GM21786 (cell line): ENCODE results near the gene GRM7.

Source experiments
- ATAC-seq: cut with Tn5 transposase; IDR thresholded peaks from one replicate; pipeline ENCODE4 v1.9.1; 2021; ENCODE audit not compliant: unreplicated experiment

The GRM7 gene

DNA sequence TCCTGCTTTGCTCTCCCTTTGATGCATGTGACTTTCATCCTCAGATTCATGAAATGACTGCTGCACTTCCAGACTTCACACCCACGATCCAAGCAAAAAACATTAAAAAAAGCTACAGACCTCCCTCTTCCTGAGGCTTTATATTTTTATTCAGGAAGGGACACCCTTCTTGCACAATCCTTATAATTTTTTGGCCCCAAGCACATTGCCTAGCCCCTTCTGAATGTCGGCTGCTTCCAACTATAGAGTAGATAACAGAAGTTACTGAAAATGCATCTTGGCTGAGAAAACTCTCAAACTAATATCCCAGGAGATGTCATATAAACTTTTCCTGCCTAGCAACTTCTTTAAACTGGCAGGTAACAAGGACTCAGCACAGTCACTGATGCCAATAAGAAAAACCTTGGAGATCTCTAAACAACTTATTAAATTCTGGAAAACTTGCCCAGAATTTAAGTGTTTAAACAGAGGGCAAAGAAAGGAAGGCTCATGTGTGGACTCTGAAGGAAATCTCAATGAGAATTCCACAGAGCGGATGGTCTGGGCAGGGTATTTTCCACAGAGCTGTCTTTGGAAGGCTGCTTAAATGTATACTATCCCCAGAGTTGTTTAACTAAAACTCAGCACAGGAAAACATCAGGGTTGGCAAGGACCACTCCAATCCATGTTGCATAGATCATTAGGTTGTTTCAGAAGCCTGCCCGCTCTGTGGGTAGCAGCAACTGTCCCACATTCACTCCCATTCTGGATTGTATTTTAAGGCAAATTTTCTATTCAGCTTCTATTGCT is 893.9 kb downstream of the GRM7 start:
- no peak for ATAC-seq

DNA sequence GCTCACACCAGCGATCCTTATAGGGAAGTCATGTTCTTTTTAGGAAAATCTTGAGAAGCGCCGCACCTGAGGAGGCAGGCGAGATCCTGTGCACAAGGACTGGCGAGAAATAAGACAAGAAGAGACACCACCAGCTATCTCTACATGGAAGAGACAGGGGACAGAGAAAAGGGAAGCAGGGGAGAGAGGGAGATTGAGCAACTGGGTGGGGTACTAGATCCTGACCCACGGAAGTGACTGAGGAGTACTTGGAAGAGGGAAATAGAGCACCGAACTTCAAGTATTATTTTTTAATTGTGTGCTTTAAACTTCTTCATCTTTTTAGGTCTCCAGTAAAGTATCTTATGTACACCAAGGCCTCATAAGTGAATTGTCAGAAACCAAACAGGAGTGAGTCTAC is 898.7 kb downstream of the GRM7 start:
- no peak for ATAC-seq

DNA sequence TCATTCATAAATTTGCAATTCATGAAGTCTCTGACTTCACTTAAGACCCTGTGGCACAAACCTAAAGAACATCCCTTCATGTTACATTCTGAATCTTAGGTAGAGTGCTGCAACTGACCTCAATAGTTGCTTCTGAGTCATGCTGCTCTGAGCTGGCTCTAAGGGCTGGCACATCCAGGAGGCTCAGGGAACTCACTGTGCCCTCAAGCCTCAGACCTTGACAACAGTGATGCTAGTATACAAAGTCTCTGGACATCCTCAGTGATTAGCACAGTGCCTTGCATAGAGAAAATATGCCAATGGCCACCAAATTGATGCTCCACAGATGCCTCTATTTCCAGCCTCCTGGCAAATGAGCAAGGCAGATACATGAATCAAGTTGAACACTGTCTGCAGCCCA is 899.8 kb downstream of the GRM7 start:
- ATAC-seq: no peak

DNA sequence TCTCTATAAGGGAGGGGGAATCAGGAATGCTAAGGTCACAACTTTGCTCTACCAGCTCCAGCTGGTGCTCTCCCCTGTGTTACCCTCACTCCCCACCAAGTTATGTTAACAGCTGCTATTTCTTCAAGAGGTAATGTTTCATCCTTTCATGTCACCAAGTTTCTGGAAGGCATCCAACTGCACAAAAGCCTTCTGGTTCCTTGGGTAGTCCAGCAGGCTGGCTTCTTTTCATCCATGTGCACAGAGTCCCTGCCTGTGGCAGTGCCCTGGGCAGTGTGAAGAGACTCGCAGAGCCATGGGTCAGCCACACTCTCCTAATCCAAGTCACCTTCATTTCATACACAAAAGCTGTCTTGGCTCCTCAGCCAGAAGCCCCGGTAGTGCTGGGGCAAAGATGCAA is 903.2 kb downstream of the GRM7 start:
- no peak for ATAC-seq

- ATAC-seq: no peak
These were observed 905.6 kb downstream of the GRM7 start for GRCh38 chr3:7766530-7766929.

GRCh38 chr3:7779331-7779730 is 918.4 kb downstream of the GRM7 start:
- ATAC-seq: no peak

DNA sequence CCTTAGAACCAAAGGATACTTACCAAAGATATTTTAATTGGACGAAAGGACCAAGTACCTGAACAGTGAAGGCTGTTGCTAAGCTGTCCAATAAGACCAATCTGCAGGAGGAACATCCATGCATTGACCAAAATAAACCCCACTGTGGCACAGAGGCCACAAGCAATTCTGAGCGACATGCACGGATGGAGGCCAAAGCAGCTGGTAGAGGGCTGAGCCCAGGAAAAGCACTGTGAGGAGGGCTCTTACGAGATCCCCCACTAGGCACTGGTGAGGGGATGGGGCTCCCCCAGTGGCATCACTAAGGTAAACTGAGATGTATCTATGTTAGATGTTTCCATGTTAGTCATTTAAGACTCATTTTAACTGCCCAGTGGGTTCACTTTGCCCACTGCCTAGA is 920.5 kb downstream of the GRM7 start:
- ATAC-seq: no peak

- no peak for ATAC-seq
These were observed 927.2 kb downstream of the GRM7 start for GRCh38 chr3:7787871-7788828.

GRCh38 chr3:7788881-7789280 is 928.0 kb downstream of the GRM7 start:
- ATAC-seq: no peak

DNA sequence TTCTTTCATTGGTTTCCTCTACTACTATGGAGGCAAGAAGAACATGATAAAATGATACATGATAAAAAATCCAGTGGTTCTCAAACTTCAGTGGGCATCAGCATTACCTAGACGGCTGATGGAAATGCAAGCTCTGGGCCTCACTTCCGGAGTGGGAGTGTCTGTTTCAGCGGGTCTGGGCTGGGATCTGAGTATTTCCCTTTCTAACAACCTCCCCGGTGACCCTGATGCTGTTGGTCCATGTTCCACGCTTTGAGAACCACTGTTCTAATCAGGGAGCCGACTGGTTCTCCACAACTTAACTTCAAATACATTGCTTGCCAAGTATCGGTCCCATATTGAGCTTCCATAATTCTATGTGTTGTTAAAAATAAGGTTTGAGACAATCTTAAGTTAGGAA is 928.4 kb downstream of the GRM7 start:
- no peak for ATAC-seq

DNA sequence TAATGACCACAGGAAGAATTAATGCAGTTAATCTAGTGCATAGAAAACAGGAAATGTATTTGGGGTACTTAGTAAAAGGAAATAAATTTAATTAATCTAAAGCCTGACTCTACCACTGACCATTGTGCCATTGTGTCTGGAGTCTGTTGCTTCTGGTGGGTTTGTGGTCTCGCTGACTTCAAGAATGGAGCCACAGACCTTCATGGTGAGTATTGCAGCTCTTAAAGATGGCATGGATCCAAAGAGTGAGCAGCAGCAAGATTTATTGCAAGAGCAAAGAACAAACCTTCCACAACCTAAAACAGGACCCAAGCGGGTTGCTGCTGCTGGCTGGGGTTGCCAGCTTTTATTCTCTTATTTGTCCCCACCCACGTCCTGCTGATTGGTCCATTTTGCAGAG is 929.2 kb downstream of the GRM7 start:
- ATAC-seq: no peak
